ENCODE data around the gene ALDH9A1.

DNA sequence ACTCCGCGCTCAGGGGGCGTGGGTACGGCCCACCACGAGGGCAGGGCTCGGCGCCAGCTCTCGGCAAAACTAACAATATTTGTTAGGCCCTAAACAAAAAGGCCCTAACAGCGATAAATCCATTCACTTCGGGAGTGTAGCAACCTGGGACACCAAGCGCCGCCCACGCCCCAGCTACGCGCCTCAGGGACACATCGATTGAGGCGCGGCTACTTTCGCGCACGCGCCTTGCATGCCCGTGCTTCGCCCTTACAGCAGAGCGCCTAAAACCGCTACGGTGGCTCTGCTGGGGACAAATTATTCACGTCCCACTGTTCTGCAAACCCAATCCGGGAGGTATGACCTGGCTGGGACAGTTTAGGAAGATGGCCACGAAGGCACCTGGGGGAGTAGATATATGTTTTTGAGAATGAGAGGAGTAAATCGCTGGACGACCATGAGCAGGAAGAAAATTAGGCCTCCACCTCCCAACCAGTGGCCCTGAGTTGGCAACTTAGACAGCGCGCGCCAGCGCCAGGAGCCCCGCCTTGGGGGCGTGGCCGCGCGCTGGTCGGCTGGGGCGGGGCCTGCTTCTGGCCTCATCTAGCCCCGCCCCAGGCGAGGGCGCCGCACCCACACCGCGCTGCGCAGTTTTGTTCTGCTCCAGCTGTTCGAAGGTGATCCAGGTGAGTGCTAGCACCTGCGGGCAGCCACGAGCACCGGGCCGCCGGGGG lies 67.6 kb downstream of the ALDH9A1 start, which contains the start of gene MGST3:
- TF ChIP-seq EZH2 (IDR thresholded peaks at IDR 0.05; ENCODE audit: insufficient read depth, poor library complexity, severe bottlenecking) (no peak), EZH2phosphoT487 (IDR thresholded peaks at IDR 0.05; ENCODE audit: insufficient read depth, low read depth) (no peak)
